RWPE2 (cell line): ENCODE measurements around the gene CNNM2.

Experiments used
- ATAC-seq: fragments of 200-7000 bp; cut with Tn5 transposase; 3 replicates; pipeline ENCODE4 v1.9.1; 2021; ENCODE audit warnings: low read depth
- DNase-seq: peaks from one replicate; pipeline ENCODE4 v3.0.0-alpha.2; 2020; ENCODE audit warnings: low spot score
- H3K27ac ChIP-seq: fragments of 450-650 bp; 2 replicates; pipeline ENCODE4 v1.5.1; 2017; ENCODE audit warnings: mild to moderate bottlenecking; ENCODE audit not compliant: poor library complexity, severe bottlenecking
- H3K27me3 ChIP-seq: fragments of 250-450 bp; sonication (Bioruptor Pico); 2 replicates; pipeline ENCODE4 v1.5.1; 2021; ENCODE audit warnings: mild to moderate bottlenecking, moderate library complexity; ENCODE audit not compliant: insufficient read depth, poor library complexity, severe bottlenecking
- H3K36me3 ChIP-seq: fragments of 250-450 bp; sonication (Bioruptor Pico); 2 replicates; pipeline ENCODE4 v1.5.1; 2020; ENCODE audit warnings: low read depth, mild to moderate bottlenecking, moderate library complexity
- H3K4me1 ChIP-seq: fragments of 250-450 bp; sonication (Bioruptor Pico); 2 replicates; pipeline ENCODE4 v1.5.1; 2021; ENCODE audit warnings: mild to moderate bottlenecking, moderate library complexity; ENCODE audit not compliant: insufficient read depth, poor library complexity, severe bottlenecking
- H3K4me3 ChIP-seq: fragments of 250-450 bp; sonication (Bioruptor Pico); 2 replicates; pipeline ENCODE4 v1.5.1; 2021; ENCODE audit warnings: mild to moderate bottlenecking, moderate library complexity; ENCODE audit not compliant: severe bottlenecking
- H3K9me3 ChIP-seq: fragments of 250-450 bp; sonication (Bioruptor Pico); 2 replicates; pipeline ENCODE4 v1.5.1; 2021; ENCODE audit warnings: mild to moderate bottlenecking, moderate library complexity; ENCODE audit not compliant: severe bottlenecking
- CTCF ChIP-seq: fragments of 450-650 bp; IDR thresholded peaks from one replicate; pipeline ENCODE4 v1.5.1; 2017; ENCODE audit warnings: mild to moderate bottlenecking, moderate library complexity; ENCODE audit not compliant: poor library complexity, severe bottlenecking

Gene CNNM2

DNA sequence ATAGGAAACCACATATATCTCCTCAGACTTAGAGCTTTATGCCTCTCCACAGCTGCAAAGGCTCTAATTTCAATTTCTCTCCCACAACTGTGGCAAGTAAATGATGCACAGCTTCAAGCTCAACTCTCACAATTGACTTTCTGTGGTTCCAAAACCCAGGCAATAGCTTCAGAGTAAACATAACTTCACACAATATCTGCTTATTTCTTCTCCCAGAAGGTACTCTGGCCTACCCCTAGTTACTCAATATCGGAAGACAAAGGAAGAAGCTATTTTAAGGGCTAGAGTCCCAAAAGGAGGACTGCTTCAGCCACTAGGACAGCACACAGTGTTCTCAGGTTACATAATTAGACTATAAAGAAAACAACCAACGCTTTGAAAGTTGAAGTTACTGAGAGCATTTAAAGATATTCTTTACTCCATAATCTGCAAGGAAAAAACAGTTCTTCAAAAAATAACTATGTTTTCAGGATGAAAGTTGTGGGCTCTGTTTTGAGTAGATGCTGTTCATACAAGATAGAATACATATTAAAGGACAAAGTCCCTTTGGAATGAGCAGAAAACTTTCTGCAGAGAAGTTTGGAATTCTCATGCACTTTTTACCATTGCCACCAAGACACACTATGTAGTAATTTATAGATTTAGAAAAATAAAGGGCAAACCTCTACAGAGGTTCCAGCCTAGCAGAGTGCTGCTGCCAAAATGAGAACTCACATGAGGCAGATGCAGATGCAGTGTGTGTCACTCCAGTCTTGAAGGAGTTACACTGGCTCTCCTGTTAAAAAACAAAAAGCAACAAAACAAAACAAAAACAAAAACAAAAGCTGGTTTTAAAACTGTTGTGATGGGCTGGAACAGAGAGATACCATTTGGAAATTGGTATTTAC, 193.2 kb downstream of the CNNM2 start:
- ATAC-seq (no peak), DNase-seq (no peak)
- no peaks in the 10 kb centered on the region for H3K9me3 ChIP-seq
- TF ChIP-seq CTCF = no peak
- no peak overlapping the region for H3K4me3 ChIP-seq
- peaks cover 28% of the 10 kb centered on the region for H3K36me3 ChIP-seq
- H3K27me3 ChIP-seq = no peaks in the 10 kb centered on the region
- peaks cover 18% of the 10 kb centered on the region for H3K4me1 ChIP-seq
- no peak overlapping the region for H3K27ac ChIP-seq

GRCh38 chr10:103111918-103112877, 194.1 kb downstream of the CNNM2 start:
- no peak for TF ChIP-seq CTCF
- no peaks in the 10 kb centered on the region for H3K9me3 ChIP-seq
- H3K27me3 ChIP-seq = no peaks in the 10 kb centered on the region
- ATAC-seq (no peak), DNase-seq (no peak)
- H3K27ac ChIP-seq = no peak overlapping the region
- peaks cover 18% of the 10 kb centered on the region for H3K4me1 ChIP-seq
- peaks cover 18% of the 10 kb centered on the region for H3K36me3 ChIP-seq
- no peak overlapping the region for H3K4me3 ChIP-seq

- Histone ChIP-seq H3K4me3 (no peak overlapping the region), H3K27ac (peak overlapping the region; percentile 16), H3K9me3 (no peaks in the 10 kb centered on the region), H3K4me1 (peaks cover 18% of the 10 kb centered on the region), H3K36me3 (peaks cover 5% of the 10 kb centered on the region), H3K27me3 (no peaks in the 10 kb centered on the region)
- TF ChIP-seq CTCF = no peak
- ATAC-seq = peak; percentile 88
- DNase-seq = no peak
Measured at GRCh38 chr10:103114876-103115275, 196.8 kb downstream of the CNNM2 start.

GRCh38 chr10:103117247-103117646, 199.2 kb downstream of the CNNM2 start:
- Histone ChIP-seq H3K4me3 (no peak overlapping the region), H3K27ac (no peak overlapping the region), H3K4me1 (peaks cover 13% of the 10 kb centered on the region), H3K27me3 (no peaks in the 10 kb centered on the region), H3K9me3 (no peaks in the 10 kb centered on the region), H3K36me3 (no peaks in the 10 kb centered on the region)
- TF ChIP-seq CTCF = no peak
- ATAC-seq (no peak), DNase-seq (no peak)
